ENCODE data around the gene STXBP6.

DNA sequence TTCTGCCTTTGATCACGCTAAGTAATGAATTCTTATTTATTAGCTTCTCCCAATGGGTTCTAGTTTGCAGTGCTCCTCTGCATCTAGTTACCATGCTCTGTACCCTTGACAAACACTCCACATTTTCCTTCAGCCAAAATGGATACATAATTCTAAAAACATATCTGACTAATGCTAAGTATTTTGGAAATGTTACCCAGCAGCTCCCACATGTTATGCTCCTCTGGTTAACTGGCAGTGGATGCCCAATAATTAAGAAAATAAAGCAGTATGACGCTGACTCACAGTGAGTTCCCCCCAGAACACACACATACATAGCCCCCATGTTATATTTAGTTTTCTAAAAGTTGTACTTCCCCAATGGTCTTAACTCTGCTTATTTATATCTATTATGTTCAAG, 74.6 kb downstream of the STXBP6 start:
- no peak for TF ChIP-seq NRF1 (conservative IDR thresholded peaks at IDR 0.05; ENCODE audit: low read depth, low read length)
- TF ChIP-seq, protein P1, sequence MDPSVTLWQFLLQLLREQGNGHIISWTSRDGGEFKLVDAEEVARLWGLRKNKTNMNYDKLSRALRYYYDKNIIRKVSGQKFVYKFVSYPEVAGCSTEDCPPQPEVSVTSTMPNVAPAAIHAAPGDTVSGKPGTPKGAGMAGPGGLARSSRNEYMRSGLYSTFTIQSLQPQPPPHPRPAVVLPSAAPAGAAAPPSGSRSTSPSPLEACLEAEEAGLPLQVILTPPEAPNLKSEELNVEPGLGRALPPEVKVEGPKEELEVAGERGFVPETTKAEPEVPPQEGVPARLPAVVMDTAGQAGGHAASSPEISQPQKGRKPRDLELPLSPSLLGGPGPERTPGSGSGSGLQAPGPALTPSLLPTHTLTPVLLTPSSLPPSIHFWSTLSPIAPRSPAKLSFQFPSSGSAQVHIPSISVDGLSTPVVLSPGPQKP (IDR thresholded peaks at IDR 0.05; ENCODE audit: low read depth, low read length): no peak
- TF ChIP-seq, protein P2, sequence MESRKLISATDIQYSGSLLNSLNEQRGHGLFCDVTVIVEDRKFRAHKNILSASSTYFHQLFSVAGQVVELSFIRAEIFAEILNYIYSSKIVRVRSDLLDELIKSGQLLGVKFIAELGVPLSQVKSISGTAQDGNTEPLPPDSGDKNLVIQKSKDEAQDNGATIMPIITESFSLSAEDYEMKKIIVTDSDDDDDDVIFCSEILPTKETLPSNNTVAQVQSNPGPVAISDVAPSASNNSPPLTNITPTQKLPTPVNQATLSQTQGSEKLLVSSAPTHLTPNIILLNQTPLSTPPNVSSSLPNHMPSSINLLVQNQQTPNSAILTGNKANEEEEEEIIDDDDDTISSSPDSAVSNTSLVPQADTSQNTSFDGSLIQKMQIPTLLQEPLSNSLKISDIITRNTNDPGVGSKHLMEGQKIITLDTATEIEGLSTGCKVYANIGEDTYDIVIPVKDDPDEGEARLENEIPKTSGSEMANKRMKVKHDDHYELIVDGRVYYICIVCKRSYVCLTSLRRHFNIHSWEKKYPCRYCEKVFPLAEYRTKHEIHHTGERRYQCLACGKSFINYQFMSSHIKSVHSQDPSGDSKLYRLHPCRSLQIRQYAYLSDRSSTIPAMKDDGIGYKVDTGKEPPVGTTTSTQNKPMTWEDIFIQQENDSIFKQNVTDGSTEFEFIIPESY (IDR thresholded peaks at IDR 0.05): no peak
